ENCODE results near the gene DNAJC15.

The DNAJC15 gene

GRCh38 chr13:43088093-43088511 lies 64.7 kb downstream of the DNAJC15 start:
- DNase-seq, result peak; percentile 63

- no peak for DNase-seq
Observed at GRCh38 chr13:43089912-43090498, 66.6 kb downstream of the DNAJC15 start.

- peak; percentile 6 for DNase-seq
Observed at GRCh38 chr13:43094901-43095300, 71.5 kb downstream of the DNAJC15 start.

- DNase-seq, result no peak
Observed at GRCh38 chr13:43095771-43096719, 72.7 kb downstream of the DNAJC15 start.

GRCh38 chr13:43100667-43101066 lies 77.3 kb downstream of the DNAJC15 start:
- DNase-seq, result no peak

- DNase-seq, result no peak
Observed at GRCh38 chr13:43102304-43102703, 78.9 kb downstream of the DNAJC15 start.

GRCh38 chr13:43107780-43108179 lies 84.4 kb downstream of the DNAJC15 start:
- no peak for DNase-seq

GRCh38 chr13:43110036-43110435 lies 86.7 kb downstream of the DNAJC15 start:
- no peak for DNase-seq

- DNase-seq, result no peak
Observed at GRCh38 chr13:43110658-43111057, 87.3 kb downstream of the DNAJC15 start.

- no peak for DNase-seq
Observed at GRCh38 chr13:43111559-43112400, 88.4 kb downstream of the DNAJC15 start.

- no peak for DNase-seq
Observed at GRCh38 chr13:43113603-43114002, 90.2 kb downstream of the DNAJC15 start.

GRCh38 chr13:43114504-43114903 lies 91.1 kb downstream of the DNAJC15 start:
- DNase-seq, result no peak

GRCh38 chr13:43115141-43115540 lies 91.8 kb downstream of the DNAJC15 start:
- DNase-seq, result no peak

GRCh38 chr13:43116242-43116641 lies 92.9 kb downstream of the DNAJC15 start:
- no peak for DNase-seq

GRCh38 chr13:43118521-43118920 lies 95.1 kb downstream of the DNAJC15 start:
- no peak for DNase-seq

- no peak for DNase-seq
Observed at GRCh38 chr13:43119206-43119605, 95.8 kb downstream of the DNAJC15 start.

GRCh38 chr13:43122791-43123190 lies 99.4 kb downstream of the DNAJC15 start:
- DNase-seq, result no peak

GRCh38 chr13:43123856-43124255 lies 100.5 kb downstream of the DNAJC15 start:
- DNase-seq, result no peak

GRCh38 chr13:43124490-43124889 lies 101.1 kb downstream of the DNAJC15 start:
- no peak for DNase-seq

- DNase-seq, result no peak
Observed at GRCh38 chr13:43126420-43126819, 103.0 kb downstream of the DNAJC15 start.

GRCh38 chr13:43127103-43127798 lies 103.9 kb downstream of the DNAJC15 start:
- no peak for DNase-seq

- DNase-seq, result no peak
Observed at GRCh38 chr13:43127827-43128226, 104.4 kb downstream of the DNAJC15 start.

- no peak for DNase-seq
Observed at GRCh38 chr13:43128504-43128961, 105.1 kb downstream of the DNAJC15 start.

All from inflammatory macrophage treated with lipopolysaccharide for 4 hours (primary cell).